ENCODE data around the gene CEP250. TPM values are rescaled to one million over a fixed set of nuclear protein-coding genes. Genes with fewer than 3 reads are reported as not detected.
"Not testable (repeated sequence)": the region's sequence is repeated elsewhere in the genome, so short reads cannot be mapped to it uniquely, and the experiment has no call there.

CEP250 gene
- total RNA-seq, 1 donor from 2014 or later = 21.8 TPM

DNA sequence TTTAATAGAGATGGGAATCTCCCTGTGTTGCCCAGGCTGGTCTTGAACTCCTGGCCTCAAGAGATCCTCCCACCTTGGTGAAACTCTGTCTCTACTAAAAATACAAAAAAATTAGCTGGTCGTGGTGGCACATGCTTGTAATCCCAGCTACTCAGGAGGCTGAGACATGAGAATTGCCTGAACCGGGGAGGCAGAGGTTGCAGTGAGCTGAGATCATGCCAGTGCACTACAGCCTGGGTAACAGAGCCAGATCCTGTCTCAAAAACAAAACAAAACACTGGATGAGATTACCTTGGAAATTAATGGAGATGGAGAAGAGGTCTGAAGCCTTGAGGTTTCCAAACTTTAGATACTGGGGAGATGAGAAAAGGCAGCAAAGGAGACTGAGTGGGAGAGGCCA, 2.1 kb downstream of the CEP250 start:
- not testable (repeated sequence) for DNase-seq

DNA sequence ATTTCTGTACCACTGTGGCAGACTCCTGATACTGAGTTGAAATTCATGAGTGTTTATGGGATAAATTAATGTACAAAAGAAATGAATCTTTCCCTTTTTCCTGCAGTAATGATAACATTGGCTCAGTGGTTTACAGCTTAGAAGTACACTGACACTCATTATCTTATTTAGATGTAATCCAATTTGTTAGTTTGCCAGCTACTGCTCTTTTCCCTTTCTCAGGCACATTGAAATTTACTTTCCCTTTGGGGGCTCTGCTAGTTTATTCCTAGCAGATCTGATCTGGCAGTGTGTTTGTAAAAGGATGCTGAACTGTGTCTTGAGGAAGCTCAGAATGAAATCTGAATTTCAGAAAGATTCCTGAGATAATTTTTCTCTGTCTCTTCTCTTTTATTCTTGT, 3.0 kb downstream of the CEP250 start:
- no peak for DNase-seq

DNA sequence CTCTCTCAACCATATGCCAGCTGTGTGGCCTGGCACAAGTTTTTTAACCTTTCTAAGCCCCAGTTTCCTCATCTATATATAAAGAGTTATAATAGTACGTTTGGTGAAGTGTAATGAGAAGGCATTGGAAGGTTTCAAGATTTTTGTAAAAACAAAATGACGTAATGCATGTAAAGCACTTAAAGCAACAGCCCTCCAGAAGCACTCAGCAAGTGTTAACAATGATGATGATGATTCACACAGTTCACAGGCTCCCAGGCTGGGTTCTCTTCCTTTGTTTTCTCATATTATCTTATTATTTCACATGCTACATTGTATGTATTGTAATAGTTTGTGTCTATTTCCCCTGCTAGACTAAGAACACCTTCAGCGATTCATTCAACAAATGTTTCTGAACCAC, 6.2 kb downstream of the CEP250 start:
- DNase-seq = no peak

DNA sequence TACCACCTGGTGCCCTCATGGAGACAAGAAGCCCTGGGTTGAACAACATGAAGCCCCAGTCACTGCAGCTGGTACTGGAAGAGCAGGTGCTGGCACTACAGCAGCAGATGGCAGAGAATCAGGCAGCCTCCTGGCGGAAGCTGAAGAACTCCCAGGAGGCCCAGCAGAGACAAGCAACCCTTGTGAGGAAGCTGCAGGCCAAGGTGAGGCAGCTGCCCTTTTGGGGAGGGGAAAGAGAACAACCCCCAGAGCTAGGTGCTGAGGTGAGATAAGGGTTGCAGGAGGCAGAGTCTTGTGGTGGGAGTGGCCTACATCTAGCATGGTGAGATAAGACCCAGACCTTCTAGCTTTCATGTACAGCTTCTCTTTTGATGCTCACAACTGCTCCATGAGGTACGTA, 7.0 kb downstream of the CEP250 start:
- no peak for DNase-seq

DNA sequence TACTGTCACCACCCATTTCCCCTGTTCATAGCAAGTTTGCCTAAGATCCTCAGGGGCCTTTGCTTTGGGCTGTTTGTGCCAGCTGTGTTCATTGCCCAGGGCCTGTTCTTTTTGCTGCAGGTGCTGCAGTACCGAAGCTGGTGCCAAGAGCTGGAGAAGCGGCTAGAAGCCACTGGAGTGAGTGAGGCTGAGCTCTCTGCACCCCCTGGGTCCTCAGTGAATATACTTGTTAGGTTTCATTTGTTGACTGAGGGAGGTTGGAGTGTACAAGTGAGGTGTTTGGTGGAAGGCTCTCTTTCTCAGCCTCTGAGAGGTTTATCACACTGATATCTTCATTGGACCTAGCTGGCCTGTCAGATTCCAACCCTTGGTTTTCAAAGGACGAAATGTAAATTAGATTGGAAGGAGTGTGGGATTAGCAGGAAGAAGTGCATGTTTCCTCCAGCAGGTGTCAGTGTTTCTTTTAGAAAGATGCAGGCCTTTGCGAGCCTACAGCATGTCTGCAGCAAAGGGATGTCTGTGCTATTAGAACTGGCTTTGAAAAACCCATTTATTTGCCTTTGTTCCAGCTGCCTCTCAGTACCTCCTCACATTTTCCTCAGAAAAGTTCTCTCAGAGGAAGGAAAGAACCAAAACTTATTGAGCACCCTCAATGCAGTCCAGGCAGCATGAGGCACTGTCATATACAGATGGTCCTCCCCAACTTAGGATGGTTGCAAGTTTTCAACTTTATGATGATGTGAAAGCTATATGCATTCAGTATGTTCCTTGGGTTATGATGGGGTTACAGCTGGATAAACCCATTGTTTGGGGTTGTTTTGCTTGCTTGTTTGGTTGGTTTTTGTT, 8.3 kb downstream of the CEP250 start:
- peak; percentile 16 for DNase-seq

DNA sequence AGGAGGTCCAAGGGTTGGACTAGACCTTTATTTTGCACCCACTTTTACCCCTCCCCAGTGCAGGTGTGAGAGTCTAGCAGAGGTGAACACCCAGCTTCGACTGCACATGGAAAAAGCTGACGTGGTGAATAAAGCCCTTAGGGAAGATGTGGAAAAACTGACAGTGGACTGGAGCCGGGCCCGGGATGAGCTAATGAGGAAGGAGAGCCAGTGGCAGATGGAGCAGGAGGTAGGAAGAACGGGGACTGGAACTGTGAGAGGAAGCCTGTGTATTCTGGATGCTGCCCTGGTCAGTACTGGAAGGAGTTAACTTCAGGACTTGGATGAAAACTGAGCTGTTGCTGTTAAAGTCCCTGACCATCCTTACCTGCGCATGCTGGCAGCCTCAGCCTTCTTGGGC, 10.6 kb downstream of the CEP250 start:
- no peak for DNase-seq

DNA sequence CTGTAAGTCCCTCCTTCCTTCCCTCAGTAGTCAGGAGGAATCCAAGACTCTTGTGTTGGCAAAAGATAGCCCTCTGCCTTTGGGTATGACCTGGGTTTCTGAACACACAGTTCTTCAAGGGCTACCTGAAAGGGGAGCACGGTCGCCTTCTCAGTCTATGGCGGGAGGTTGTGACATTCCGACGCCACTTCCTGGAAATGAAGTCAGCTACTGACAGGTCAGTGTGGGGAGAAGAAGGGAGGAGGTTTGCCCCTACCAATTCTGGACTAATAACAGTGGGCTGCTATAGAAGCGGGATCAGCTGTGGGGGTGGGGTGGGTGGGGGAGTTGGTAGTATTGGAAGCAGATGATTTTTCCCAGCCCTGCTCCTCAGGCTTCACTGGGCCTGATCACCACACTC, 11.5 kb downstream of the CEP250 start:
- DNase-seq = no peak

DNA sequence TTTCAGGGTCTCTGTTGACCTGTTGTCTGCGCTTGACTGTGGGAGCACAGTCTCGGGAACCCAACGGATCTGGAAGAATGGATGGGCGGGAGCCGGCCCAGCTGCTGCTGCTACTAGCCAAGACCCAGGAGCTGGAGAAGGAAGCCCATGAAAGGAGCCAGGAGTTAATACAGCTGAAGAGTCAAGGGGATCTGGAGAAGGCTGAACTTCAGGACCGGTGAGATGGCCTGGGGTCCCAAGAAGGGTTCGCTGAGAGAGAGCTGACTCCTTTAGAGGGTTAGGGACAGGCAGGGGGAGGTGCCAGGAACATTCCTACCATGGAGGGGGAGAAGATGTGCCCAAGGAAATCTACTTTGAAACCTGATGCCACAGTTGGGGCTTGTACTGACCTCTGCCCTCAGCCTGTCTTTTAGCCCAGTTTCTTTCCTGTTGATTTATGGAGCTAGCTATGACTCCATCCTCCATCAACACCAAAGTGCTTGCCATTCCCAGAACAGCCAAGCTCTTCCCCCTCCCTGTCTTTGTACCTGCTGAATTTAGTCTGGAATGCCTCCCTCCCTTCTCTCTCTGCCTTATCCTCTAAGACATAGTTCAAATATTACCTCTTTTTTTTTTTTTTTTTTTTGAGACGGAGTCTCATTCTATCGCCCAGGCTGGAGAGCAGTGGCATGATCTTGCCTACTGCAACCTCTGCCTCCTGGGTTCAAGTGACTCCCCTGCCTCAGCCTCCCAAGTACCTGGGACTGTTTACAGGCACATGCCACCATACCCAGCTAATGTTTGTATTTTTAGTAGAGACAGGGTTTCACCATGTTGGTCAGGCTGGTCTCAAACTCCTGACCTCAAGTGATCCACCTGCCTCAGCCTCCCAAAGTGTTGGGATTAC, 12.2 kb downstream of the CEP250 start:
- no peak for DNase-seq

DNA sequence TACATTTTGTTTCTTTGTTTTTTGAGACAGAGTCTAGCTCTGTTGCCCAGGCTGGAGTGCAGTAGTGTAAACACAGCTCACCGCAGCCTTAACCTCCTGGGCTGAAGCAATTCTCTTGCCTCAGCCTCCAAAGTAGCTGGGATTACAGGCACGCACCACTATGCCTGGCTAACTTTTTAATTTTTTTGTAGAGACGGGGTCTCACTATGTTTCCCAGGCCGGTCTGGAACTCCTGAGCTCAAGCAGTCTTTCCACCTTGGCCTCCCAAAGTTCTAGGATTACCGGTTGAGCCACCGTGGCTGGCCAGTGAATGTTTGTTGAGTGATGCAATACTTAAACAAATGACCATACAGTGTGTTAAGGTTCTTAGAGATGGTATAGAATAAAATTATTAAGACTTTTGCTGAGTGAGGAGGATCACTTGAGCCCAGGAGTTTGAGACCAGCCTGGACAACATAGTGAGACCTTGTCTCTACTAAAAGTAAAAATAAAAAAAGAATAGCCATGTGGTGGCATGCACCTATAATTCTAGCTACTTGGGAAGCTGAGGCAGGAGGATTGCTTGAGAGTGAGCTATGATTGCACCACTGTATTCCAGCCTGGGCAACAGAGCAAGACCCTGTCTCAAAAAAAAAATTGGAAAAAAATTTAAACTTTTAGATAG, 13.4 kb downstream of the CEP250 start:
- DNase-seq = no peak

DNA sequence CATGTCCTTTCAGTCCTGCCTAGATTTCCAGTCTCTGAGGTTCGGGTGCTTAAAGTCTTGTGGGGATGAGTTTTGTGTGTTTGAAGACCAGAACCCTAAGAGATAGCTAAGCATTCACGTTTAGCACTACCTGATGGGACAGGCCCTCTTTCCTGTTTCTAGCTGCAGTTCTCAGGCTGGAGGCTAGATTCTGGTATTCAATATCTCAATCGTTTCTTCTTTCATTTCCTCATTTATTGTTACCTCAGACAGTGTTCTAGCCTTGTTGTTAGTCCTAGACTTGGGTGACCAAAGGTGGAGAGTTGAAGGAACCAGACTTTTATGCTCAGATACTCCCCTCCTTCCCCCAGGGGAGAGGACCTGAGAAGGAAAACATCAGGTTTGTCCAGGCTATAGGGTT, 16.8 kb downstream of the CEP250 start:
- DNase-seq = no peak

DNA sequence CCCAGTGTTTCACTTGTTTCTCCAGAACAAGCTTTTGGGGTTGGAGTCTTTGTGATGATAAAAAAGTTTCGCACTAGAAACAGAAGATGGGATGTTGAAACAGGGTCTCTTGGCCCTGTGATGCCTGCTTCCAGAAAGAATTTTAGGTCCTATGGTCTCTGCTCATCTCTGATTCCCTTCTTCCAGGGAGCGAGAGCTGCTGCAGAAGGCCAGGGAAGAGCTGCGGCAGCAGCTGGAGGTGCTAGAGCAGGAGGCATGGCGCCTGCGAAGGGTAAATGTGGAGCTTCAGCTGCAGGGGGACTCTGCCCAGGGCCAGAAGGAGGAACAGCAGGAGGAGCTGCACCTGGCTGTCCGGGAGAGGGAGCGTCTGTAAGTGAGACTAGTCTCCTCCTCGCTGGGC, 18.3 kb downstream of the CEP250 start:
- no peak for DNase-seq

DNA sequence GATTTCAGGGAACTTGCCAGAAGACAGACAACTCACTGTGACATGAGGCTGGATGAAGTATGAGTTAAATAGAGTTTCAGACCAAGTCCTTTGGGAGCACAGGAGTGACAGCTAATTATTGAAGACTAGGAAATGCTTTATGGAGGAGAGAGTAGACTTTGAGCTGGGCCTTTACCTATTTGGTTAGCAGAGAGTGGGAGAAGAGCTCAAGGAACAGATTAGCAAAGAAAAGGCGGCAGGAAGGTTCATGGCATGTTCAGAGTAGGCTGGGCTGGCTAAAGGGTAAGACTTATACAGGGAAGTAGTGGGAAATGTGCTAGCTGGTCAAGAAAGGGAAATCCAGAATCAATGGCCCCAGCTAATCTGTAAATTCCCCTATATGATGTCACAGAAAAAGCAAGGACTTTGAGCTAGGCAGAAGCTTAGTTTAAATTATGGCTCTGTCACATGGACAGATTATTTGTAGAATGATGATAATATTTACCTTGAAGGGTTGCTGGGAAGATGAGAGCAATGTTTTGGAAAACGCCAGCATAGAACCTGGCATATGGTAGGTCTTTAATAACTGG, 19.0 kb downstream of the CEP250 start:
- DNase-seq = no peak

DNA sequence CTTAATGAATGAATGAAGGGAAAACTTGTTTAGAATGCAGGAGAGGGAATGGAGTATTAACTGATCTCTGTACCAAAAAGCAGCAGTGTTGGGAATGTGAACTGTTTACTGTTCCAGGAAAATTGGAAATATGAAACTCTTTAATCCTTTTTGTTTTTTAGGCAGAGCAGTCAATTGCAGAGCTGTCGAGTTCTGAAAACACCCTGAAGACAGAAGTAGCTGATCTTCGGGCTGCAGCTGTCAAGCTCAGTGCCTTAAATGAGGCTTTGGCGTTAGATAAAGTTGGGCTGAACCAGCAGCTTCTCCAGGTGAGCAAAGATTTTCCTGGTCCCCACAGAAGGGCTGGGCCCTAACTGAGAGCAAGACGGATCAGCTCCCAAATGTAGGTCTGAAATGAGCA, 20.9 kb downstream of the CEP250 start:
- no peak for DNase-seq

DNA sequence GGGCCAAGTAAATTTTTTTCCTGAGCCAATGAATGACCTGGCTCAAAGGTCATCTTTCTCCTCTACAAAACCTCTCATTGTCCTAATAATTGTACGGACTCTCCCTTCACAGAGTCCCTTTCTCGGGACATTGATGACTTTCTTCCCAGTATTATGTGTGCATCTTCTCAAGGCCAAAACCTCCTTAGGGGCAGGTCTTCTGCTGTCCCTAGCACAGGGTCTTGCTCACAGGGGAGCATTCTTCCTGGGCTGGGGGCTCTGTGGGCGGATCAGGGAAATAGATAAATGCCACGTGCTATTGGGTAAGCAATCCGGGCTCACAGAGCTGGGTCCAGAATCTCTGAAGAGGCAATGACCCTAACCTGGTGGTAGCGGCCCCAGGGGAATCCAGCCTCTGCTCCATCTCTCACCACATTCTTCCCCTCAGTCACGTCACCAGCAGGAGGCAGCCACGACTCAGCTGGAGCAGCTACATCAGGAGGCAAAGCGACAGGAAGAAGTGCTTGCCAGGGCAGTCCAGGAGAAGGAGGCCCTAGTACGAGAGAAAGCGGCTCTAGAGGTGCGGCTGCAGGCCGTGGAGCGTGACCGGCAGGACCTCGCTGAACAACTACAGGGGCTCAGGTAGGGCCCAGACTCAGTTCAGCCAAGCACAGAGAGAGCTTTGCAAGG, 23.5 kb downstream of the CEP250 start:
- DNase-seq = no peak

DNA sequence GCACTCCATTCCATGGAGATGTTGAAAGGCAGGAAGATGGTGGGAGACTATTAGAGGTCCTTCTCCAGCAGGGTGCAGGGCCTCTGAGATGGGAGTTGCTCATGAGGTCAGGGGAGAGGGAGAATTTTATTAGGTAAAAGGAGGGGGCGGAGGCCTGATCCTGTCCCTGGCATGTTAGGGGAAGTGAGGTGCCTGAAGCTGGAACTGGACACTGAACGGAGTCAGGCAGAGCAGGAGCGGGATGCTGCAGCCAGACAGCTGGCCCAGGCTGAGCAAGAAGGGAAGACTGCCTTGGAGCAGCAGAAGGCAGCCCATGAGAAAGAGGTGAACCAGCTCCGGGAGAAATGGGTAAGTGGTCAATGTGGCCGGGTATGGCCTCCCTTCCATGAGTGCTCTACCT, 24.4 kb downstream of the CEP250 start:
- DNase-seq = no peak

DNA sequence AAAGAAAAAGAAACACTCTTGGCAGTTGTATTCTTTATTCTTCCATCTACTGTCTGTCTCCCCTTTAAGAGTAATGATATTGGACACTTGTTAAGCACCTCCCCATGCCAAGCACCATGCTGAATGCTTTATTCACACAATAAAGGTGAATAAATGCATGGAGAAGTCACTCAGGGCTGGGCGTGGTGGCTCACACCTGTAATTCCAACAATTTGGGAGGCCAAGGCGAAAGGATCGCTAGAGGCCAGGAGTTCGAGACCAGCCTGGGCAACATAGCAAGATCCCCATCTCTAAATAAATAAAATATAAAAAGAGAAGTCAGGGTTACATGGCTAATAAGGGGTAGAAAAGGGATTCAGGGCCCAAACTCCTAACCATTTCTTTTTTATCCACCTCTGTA, 32.1 kb downstream of the CEP250 start:
- no peak for DNase-seq

DNA sequence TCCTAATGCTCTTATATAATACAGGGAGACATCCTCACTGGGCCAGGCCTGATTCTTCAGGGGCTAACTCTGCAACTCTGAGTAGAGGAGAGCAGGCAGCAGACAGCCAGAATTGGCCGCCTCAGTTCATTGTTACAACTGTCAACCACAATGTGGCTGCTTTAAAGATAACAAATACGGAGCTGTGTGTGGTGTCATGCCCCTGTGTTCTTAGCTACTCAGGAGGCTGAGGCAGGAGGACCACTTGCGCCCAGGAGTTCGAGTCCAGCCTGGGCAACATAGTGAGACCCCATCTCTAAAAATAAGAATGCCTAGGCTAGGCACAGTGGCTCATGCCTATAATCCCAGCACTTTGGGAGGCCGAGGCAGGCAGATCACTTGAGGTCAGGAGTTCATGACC, 34.3 kb downstream of the CEP250 start:
- DNase-seq = no peak

DNA sequence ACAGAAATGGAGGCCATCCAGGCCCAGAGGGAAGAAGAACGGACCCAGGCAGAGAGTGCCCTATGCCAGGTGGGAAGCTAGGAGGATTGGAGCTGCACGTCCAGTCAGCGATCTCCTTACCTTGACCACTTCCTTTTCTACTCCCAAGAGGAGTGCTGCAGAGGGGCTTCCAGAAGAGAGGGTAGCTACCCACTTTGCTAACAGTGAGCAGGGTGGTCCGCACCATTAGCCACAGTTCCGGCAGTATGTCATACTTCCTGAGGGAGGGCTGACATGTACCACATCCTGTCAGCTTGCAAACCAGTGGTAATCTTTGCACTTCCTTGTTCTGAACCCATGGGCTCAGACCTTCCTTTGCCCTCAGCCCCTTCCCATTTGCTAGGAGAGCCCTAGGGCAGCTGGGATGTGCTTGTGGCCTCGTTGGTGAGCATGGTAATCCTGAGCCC, 35.4 kb downstream of the CEP250 start:
- no peak for DNase-seq

DNA sequence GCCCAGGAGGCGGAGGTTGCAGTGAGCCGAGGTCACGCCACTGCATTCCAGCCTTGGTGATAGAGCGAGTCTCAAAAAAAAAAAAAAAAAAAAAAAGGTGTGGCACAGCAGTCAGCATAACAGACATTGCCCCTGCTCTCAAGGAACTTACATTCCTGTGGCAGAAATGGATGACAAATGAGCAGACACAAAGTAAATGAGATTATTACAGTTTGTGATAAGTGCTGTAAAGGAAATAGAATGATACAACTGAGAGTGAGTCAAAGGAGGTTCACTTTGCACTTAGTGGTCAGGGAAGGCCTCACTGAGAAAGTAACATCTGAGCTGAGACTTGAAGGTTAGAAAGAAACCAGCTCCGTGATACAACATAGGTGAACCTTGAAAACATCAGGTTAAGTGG, 36.4 kb downstream of the CEP250 start:
- no peak for DNase-seq

DNA sequence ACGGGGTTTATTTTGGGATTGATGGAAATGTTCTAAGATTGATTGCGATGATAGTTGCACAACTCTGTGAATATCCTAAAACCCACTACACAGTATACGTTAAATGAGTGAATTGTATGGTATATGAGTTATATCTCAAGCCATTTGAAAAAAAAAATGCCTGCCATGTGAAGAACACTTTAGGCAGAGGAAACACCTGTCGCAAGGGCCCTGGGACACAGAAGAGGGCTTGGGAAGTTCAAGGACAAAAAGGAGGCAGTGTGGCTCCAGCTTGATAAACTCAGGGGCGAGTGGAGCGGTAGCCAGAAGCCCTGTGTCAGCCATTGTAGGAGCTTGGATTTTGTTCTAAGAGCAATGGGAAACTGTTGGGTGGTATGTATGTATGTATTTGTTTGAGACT, 37.0 kb downstream of the CEP250 start:
- DNase-seq = no peak

DNA sequence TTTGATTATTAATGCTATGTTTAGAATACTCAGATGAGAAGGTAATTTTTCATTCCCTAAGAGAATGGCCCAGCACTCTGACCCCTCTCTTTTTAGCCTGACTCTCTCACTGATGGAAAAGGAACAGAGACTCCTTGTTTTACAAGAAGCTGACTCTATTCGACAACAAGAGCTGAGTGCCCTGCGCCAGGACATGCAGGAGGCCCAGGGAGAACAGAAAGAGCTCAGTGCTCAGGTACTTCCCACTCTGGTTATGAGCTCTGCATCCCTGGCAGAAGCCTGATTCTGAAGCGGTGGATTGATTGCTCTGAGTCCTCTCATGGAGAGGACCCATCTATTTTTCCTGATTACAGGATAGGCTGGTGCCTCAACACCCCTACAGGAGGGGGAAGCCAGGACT, 41.1 kb downstream of the CEP250 start:
- DNase-seq = no peak

DNA sequence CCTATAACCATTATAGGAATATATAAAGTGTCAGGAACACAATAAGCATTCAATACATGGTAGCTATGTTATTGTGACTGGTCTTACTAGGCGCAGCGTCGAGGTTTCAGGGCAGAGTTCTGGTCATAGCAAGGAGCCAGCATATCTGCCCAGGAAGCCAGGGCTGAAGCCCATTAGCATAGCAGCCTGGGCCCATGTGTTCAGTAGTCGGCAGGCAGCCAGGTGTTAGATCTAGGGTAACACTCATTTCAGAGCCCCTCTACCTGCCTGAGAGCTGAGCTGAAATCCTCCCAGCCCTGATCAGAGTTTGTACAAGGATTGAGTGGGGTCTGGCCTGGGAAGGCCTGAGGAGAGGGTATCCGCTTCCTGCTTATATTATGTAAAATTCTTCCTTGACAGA, 41.9 kb downstream of the CEP250 start:
- no peak for DNase-seq

All from occipital lobe (tissue), 2 donors.